Stimulated activated CD8-positive, alpha-beta memory T cell treated with anti-CD3 and anti-CD28 coated beads, Interleukin-15, amount 100 ng/mL, for 24 hours (primary cell): Measurements from ENCODE around the gene CXCR3.
"Not testable (repeated sequence)": the region's sequence is repeated elsewhere in the genome, so short reads cannot be mapped to it uniquely, and the experiment has no call there.

ENCODE experiments used
- DNase-seq: peaks from one replicate; pipeline ENCODE4 v3.0.0-alpha.2; 2020; ENCODE audit warnings: low read depth

The CXCR3 gene

DNA sequence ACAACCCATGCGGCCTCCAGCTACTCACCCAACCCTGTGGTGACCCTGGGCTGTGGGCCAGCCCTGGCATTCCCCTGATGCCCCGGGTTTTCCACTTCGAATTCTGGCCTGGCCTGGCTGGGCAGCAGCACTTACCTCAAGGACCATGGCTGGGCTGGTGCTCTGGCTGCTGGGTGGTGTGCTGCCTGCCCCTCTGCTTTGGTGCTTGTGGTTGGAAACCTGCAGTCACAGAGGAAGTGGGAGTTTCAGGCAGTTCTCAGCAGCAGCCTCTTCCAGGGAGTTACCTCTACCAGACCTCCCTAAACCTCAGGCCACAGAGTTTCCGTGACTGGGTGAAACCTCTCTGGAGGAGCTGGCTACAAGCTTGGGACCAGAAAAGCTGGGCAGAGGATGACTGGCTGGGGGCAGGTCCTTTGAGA, at the start of gene CXCR3:
Gene CXCR3, minus strand, starts transcription at position 209 of the 419 bp plus-strand sequence. Its CDS starts 62 bp downstream, at position 147.
- DNase-seq: no peak

DNA sequence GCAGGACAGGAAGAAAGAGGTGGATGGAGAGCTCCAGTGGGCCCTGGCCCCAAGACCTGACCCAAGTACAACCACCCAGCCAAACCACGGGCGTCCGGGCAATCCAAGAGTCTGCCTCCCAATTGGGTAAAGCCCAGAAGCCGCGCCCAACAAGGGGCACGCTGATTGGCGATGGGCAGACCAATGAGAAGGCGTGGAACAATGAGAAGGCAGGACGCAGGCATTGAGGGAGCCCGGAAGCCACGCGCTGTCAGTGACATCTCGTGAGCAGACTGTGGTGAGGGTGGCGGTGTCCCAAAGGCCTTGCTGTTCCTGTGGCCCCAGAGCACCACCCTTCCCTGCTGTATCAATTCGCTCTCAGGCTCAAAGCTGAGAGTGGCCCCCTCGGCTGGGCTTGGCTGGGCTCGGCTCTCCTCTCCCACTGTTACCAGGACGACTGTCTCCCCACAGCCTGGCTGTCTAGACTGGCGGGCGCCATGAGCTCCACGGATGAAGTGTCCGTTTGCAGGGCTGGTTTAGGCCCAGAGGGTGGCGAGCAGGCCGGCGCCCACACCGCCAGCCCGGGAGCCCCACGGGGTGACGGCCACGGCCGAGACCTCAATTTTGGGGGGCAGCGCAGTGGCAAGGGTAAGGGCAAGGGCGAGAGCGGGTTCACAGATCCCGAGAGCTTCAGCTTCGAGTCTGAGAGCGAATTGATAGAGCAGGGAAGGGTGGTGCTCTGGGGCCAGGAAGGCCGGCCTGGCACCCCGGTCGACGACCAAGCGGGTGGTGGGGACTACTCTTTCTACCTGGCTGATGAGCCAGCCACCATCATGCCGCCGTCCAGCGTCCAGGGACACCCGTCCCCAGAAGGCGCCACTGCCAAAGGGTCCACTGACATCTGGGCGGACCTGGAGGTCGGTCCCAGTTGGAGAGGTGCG, 49.3 kb upstream of the CXCR3 start, which contains the start of gene LOC101059915:
Gene LOC101059915, plus strand, starts transcription at position 219 of the 920 bp plus-strand sequence.
- no peak for DNase-seq

DNA sequence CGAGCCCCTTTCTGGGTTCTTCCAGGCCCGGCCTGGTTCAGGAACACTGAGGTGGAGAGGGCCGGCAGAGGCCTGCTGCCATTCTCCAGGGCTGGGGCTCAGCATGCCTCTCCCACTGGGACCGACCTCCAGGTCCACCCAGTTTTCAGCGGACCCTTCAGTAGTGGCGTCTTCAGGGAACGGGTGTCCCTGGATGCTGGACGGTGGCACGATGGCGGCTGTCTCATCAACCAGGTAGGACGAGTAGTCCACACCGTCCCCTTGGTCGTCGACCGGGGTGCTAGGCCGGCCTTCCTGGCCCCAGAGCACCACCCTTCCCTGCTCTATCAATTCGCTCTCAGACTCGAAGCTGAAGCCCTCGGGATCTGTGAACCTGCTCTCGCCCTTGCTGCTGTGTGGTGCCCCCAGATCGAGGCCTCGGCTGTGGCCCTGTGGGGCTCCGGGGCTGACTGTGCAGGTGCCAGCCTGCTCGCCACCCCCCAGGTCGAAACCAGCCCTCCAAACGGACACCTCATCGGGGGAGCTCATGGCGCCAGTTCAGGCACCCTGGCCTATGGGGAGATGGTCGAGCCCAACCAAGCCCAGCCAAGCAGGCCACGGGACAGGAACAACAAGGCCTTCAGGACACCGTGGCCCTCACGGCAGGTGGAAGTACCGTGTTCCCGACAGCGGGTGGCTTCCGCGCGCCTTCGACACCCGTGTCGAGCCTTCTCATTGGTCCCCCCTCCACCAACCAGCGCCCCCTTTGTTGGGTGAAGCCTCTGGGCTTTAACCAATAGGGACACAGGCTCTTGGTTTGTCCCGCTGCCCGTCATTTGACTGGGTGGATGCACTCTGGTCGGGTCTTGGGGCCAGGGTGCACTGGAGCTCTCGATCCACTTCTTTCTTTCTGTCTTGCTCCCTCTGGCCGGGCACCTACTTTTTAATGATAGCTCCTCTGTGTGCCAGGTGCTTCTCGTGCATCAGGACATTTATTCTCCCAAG, 48.2 kb upstream of the CXCR3 start:
- DNase-seq: no peak

DNA sequence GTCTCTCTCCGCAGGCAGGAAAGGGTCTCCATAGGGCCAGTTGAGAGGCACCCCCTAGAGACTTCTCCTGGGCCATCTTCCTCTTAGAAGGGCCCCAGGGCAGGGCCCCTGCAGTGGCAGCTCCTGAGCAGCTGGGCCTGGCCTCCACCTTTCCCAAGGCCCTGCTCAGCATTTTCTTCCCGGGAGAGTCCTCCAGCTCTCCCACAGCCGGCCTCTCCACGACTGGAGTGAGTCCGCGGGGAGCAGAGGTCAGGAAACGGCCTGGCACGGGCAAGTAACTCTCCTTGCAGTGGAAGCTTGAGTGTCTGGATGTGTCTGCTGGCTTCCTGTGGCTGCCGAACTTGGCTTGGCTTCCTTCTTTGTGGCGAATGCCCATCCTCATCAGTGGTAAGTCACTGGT, 47.4 kb upstream of the CXCR3 start:
- no peak for DNase-seq

- no peak for DNase-seq
Observed at GRCh38 chrX:71664889-71665491, 46.7 kb upstream of the CXCR3 start.

DNA sequence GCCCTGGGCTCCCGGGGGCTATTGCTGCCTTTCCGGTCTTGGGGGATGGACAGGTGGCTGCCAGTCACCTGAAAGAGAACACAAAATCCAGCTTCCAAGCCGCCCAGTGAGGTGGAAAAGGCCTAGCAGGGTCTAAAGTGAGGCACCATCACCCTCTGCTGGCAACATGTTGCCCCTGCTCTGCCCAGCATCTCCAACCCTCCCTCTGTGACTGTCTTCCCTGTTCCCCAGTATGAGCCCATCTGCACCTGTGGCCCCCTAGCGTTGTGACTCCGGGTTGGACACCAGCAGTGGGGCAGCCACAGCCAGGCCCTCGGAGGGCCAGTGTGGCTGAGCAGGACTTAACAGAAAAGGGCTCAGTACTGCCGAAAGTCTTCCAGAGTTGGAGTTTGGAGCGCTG, 45.9 kb upstream of the CXCR3 start:
- not testable (repeated sequence) for DNase-seq

GRCh38 chrX:71663238-71663637, 44.9 kb upstream of the CXCR3 start:
- DNase-seq: not testable (repeated sequence)

DNA sequence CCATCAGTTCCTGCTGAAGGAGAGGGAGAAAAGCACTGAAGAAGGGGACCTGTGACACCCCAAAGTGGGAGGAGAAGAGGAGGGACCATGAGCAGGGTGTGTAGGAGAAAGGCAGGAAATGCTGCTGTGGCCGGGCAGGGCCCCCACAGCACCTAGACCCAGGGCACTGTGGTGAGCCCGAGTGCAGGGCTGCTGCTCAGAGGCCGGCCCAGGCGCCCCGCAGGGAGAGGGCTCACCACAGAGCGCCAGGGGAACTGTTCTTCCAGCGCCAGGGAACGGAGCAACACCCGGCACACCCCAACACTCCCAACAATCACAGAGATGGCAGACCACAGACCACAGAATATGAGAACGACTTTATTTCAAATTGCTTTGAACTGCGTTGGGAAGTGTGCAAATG, 44.3 kb upstream of the CXCR3 start:
- DNase-seq: not testable (repeated sequence)

GRCh38 chrX:71661919-71662318, 43.6 kb upstream of the CXCR3 start:
- DNase-seq: no peak

- DNase-seq: no peak
Observed at GRCh38 chrX:71660562-71661416, 42.5 kb upstream of the CXCR3 start.

DNA sequence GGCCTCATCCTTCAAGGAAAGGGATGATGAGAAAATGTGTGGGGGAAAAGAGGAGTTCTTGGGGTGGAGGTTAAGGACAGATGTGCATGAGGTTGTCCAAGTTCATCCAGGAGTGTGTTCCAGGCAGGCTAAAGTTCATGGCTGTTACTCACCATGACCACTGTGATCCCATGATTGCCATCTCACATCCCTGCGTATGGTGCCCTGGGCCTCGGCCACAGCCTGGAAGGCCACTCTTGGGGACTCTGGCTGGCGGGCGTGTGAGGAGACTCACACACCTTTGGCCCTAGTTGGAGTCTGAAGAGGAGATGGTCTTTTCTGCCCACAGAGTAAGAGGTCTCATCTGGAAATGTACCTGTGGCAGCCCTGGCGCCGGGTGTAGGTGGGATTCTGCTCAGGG, 41.6 kb upstream of the CXCR3 start:
- no peak for DNase-seq

GRCh38 chrX:71659342-71659741, 41.0 kb upstream of the CXCR3 start:
- no peak for DNase-seq

DNA sequence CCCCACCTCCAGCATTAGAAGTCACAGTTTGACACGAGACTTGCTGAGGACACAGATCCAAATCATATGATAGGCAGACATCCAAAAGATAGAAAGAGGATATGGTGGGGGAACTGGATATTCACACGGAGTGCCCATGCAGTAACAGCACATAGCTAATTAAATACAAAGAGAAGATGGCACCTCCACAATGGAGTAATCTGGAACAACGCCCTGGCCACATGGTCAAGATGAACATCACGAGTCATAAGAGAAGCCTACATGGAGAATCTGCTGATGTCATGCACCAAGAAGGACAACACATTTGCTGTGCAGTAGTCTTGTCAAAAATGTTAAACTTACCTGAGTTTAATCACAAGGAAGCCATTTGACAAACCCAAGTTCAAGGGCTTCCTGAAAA, 39.0 kb upstream of the CXCR3 start:
- DNase-seq: no peak

- no peak for DNase-seq
Observed at GRCh38 chrX:71653344-71653743, 35.0 kb upstream of the CXCR3 start.

DNA sequence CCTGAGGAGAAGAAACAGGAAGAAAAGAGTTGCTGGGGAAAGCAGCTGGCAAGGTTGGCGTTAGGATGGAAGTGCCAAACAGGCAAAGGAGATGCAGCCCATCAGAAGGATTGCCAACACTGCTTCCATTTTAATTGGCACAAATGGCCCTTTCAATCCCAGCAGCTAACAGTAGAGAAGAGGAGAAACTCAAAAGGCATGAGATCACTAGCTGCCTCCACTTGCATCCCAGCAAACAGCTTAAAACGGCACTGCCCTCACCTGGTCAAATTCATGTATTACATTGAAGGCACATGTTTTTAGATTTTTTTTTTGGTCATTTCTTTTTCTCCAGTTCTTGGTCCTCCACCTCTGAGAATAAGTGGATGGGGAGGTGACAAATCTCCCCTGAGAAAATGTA, 34.1 kb upstream of the CXCR3 start:
- no peak for DNase-seq

DNA sequence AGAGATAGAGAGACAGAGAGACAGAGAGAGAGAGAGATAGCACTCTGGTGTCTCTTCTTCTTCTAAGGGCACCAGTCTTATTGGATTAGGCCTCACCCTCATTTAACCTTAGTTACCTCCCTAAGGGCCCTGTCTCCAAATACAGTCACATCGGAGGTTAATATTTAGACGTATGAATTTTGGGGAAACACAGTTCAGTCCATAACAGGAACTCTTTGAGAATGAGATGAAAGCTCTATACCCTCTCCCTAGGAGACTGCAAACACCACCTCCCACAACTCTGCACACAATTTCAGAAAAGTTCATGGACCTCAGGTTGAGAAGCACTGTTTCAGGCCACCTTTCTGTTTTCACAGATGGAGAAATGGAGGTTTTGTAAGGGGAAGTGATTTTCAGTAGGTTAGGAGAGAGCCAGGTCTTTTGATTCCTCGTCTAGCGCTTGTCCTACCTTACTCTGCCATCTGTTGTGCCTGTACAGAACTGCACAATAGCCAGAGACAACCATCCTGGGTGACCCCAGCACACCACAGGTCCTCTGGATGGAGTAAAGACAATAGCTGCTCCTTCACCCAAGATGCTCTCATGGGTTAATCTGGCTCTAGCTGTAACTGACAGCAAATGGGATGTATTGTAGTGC, 32.1 kb upstream of the CXCR3 start:
- no peak for DNase-seq

- DNase-seq: not testable (repeated sequence)
Observed at GRCh38 chrX:71644406-71644805, 26.1 kb upstream of the CXCR3 start.

DNA sequence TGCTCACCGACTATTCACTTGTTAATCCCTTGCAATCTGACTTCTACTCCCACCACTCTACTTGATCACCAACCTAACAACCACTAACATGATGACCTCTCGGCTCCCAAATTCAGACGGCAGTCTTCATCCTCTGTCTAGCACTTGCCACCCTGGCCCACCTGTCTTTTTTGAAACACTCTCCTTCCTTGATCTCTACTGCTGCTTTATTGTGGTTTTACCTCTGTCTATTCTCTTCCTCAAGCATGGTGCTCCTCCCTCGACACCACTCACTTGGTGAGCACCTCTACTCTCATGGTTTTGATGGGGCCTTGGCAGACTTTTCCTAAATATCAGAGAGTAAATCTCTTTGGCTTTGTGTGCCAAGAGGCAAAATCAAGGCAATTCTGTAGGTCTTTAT, 21.7 kb upstream of the CXCR3 start:
- no peak for DNase-seq

GRCh38 chrX:71638409-71638808, 20.1 kb upstream of the CXCR3 start:
- DNase-seq: no peak

DNA sequence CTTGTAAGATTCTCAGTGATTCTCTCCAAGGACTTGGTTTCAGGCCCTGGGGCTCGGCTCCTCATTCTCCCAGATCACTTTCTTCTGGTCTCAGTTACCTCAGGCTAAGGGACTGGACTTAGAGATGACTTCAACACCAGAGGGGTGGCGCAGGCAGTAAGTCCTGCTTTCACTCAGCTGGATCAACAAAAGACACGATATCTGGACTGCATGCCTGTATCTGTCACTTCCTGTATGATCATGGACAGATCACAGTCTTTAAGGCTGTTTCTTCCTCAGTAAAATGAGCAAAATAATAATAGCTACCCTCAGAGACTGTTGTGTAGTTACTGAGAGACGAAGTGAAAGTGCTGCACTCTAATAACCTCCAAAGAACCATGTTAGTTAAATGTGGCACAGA, 19.5 kb upstream of the CXCR3 start:
- no peak for DNase-seq

GRCh38 chrX:71637253-71637618, 18.9 kb upstream of the CXCR3 start:
- DNase-seq: no peak
